Activated naive CD8-positive, alpha-beta T cell (primary cell): ENCODE measurements around the gene SRP72.

Source experiments
- H3K27ac Mint-ChIP-seq: one replicate; pipeline ENCODE4 v1.8.0; 2021; ENCODE audit warnings: mixed read lengths
- H3K27me3 Mint-ChIP-seq: one replicate; pipeline ENCODE4 v1.8.0; 2021; ENCODE audit warnings: mixed read lengths
- H3K36me3 Mint-ChIP-seq: one replicate; pipeline ENCODE4 v1.8.0; 2021; ENCODE audit warnings: mixed read lengths
- H3K4me1 Mint-ChIP-seq: one replicate; pipeline ENCODE4 v1.8.0; 2021; ENCODE audit warnings: low read depth, mixed read lengths
- H3K4me3 Mint-ChIP-seq: one replicate; pipeline ENCODE4 v1.8.0; 2021; ENCODE audit warnings: mild to moderate bottlenecking, mixed read lengths
- H3K9me3 Mint-ChIP-seq: one replicate; pipeline ENCODE4 v1.8.0; 2021; ENCODE audit warnings: low read depth, mixed read lengths

The SRP72 gene

DNA sequence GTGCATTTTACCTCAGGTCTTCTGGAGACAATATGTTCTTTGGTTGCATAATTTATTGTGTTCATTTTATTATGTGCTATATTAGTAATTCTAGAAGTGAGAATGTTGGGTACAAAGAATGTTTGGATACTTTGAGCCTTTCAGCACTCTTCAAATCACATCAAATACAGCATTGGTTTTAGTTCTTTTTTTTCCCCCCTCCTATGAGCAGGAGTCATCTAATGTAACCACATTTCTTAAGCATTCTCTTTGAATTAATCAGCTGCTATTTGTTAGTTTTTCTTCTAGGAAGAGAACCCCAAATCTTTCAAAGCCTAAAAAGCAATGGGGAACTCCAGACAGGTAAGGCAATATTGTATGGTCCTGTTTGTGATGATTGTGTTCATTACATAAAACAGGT, 84.9 kb downstream of the SRP72 start:
- Mint-ChIP-seq H3K4me3 (no peak overlapping the region), H3K36me3 (no peaks in the 10 kb centered on the region), H3K27me3 (peaks cover 2% of the 10 kb centered on the region), H3K9me3 (no peaks in the 10 kb centered on the region), H3K4me1 (peaks cover 4% of the 10 kb centered on the region), H3K27ac (no peak overlapping the region)
